ENCODE results near the gene MTRF1L. TPM values are rescaled to one million over a fixed set of nuclear protein-coding genes. Genes with fewer than 3 reads are reported as not detected.

The MTRF1L gene
- total and polyA plus RNA-seq, 8 donors: 4.4 to 9.9 (median 7.3) TPM

DNA sequence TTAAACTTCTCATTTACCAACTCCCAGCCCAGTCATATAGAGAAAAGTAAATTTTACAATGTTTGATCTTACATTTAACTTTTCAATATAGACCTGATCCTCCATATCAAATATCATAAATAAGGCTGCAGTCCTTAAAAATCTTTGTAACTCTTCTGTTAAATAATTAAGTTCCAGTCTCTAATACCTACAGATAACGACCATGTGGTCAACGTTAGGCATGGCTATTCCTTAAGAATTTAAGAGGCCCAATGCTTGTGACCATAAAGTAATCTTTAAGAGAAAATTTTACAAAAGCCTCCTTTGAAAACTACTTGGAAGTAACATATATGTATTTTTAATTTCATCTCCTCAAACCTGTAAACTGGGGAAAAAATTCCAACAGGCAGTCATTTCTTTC is 21.3 kb downstream of the MTRF1L start:
- Histone ChIP-seq H3K4me3 (no peak overlapping the region), H3K9me3 (no peaks in the 10 kb centered on the region), H3K36me3 (no peaks in the 10 kb centered on the region), H3K27me3 (no peaks in the 10 kb centered on the region), H3K4me1 (peaks cover 8 to 16% (median 11%) of the 10 kb centered on the region in 3 donors), H3K27ac (no peak overlapping the region)
- DNase-seq (no peak), FAIRE-seq (no peak), ATAC-seq (no peak)
- intact Hi-C loops (cut with DNase I): no loop called here
- no peak for TF ChIP-seq CTCF (IDR thresholded peaks at IDR 0.05)
- 67 to 72% methylated on average over 2 of the region's 2 CpGs for WGBS, 2 donors

GRCh38 chr6:152980656-152981055 is 21.9 kb downstream of the MTRF1L start:
- no peaks in the 10 kb centered on the region for H3K27me3 ChIP-seq
- no peak overlapping the region for H3K4me3 ChIP-seq
- no peaks in the 10 kb centered on the region for H3K9me3 ChIP-seq
- ATAC-seq (no peak), DNase-seq (no peak), FAIRE-seq (no peak)
- no peaks in the 10 kb centered on the region for H3K36me3 ChIP-seq
- 59 to 71% methylated on average over 1 of the region's 1 CpG for WGBS, 2 donors
- intact Hi-C loops (cut with DNase I): no loop called here
- no peak overlapping the region for H3K27ac ChIP-seq
- H3K4me1 ChIP-seq: peaks cover 8 to 16% (median 11%) of the 10 kb centered on the region in 3 donors
- TF ChIP-seq CTCF (IDR thresholded peaks at IDR 0.05): no peak

DNA sequence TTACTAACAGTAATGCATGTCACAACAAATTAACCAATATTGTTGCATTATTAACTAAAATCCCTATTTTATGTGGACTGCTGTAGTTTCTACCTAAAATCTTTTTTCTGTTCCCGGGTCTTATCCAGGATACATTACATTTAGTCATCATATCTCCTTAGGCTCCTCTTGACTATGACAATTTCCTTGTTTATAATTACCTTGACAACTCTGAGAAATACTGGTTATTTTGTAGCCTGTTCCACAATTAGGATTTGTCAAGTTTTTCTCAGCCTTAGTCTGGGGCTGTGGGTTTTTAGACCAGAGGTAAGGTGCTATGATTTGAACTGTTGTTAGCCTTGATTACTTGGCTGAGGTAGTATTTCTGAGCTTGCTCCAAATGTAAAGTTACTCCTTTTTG is 23.4 kb downstream of the MTRF1L start:
- Histone ChIP-seq H3K27me3 (no peaks in the 10 kb centered on the region), H3K4me3 (no peak overlapping the region), H3K9me3 (no peaks in the 10 kb centered on the region), H3K36me3 (peaks cover 0 to 6% (median 0%) of the 10 kb centered on the region in 3 donors), H3K27ac (no peak overlapping the region), H3K4me1 (peaks cover 5 to 10% (median 7%) of the 10 kb centered on the region in 3 donors)
- intact Hi-C loops (cut with DNase I): no loop called here
- no peak for ATAC-seq
- FAIRE-seq: no peak
- 86 to 90% methylated on average over 1 of the region's 1 CpG for WGBS, 2 donors
- no peak for DNase-seq
- no peak for TF ChIP-seq CTCF (IDR thresholded peaks at IDR 0.05)

DNA sequence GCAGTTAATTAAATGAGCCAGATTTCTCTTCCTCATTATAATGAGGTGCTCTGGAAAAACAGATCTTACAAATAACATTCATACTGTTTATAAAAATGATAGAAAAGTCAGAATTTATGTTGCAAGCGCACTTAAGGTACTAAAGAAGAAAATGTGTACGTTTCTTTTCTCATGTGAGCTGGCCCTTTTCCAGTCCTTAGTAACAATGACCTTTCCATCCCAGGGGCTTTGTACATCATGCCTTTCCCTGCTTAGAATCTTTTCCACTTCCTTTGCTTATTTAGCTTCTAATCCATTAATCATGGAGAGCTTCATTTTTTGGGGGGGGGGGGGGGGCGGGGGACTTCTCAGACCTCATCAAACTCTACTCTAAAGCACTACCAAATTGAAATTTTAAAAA is 24.5 kb downstream of the MTRF1L start:
- WGBS, 2 donors: 79 to 87% methylated on average over 3 of the region's 3 CpGs

More for the DNA sequence above, 24.5 kb downstream of the MTRF1L start:
- Histone ChIP-seq H3K36me3 (peaks cover 0 to 10% (median 0%) of the 10 kb centered on the region in 3 donors), H3K9me3 (no peaks in the 10 kb centered on the region), H3K27me3 (no peaks in the 10 kb centered on the region), H3K4me1 (peaks cover 5 to 10% (median 7%) of the 10 kb centered on the region in 3 donors), H3K27ac (no peak overlapping the region), H3K4me3 (no peak overlapping the region)
- FAIRE-seq (no peak), ATAC-seq (no peak), DNase-seq (no peak)
- intact Hi-C loops (cut with DNase I): no loop called here
- no peak for TF ChIP-seq CTCF (IDR thresholded peaks at IDR 0.05)

All from pancreas (tissue), 10 donors.